Right hindlimb (tissue), 1 donor: Measurements from ENCODE around the gene HDAC1.
"Not testable (repeated sequence)": the region's sequence is repeated elsewhere in the genome, so short reads cannot be mapped to it uniquely, and the experiment has no call there.

ENCODE experiments used
- DNase-seq: peaks from one replicate; pipeline ENCODE4 v3.0.0-alpha.2; 2018

Gene HDAC1

GRCh38 chr1:32351399-32352238, 59.7 kb downstream of the HDAC1 start:
- DNase-seq, result peak; percentile 97

GRCh38 chr1:32352239-32352745, 60.4 kb downstream of the HDAC1 start:
- DNase-seq, result no peak

- DNase-seq, result no peak
These were observed 61.0 kb downstream of the HDAC1 start for GRCh38 chr1:32352831-32353383.

- DNase-seq, result no peak
These were observed 61.5 kb downstream of the HDAC1 start for GRCh38 chr1:32353431-32353830.

GRCh38 chr1:32353886-32354570, 62.1 kb downstream of the HDAC1 start:
- peak; percentile 43 for DNase-seq

- not testable (repeated sequence) for DNase-seq
These were observed 63.9 kb downstream of the HDAC1 start for GRCh38 chr1:32355778-32356177.

GRCh38 chr1:32356478-32356877, 64.6 kb downstream of the HDAC1 start:
- DNase-seq, result no peak

- DNase-seq, result no peak
These were observed 65.7 kb downstream of the HDAC1 start for GRCh38 chr1:32357614-32358013.

GRCh38 chr1:32358435-32358834, 66.6 kb downstream of the HDAC1 start:
- no peak for DNase-seq

GRCh38 chr1:32361308-32361673, 69.4 kb downstream of the HDAC1 start:
- DNase-seq, result no peak

- peak; percentile 71 for DNase-seq
These were observed 70.0 kb downstream of the HDAC1 start for GRCh38 chr1:32361674-32362473.

- DNase-seq, result no peak
These were observed 70.8 kb downstream of the HDAC1 start, which contains the start of the genes FAM229A and TSSK3 for GRCh38 chr1:32362474-32363313. FAM229A (minus strand) TSS chr1:32362485; CDS start chr1:32362091, 394 bp downstream. TSSK3 (plus strand) TSS chr1:32362539; CDS start chr1:32362702, 163 bp downstream.

GRCh38 chr1:32363713-32364112, 71.8 kb downstream of the HDAC1 start:
- no peak for DNase-seq

- DNase-seq, result no peak
These were observed 73.0 kb downstream of the HDAC1 start for GRCh38 chr1:32364836-32365235.

GRCh38 chr1:32365445-32365844, 73.6 kb downstream of the HDAC1 start:
- DNase-seq, result no peak

- DNase-seq, result no peak
These were observed 76.2 kb downstream of the HDAC1 start for GRCh38 chr1:32367912-32368635.

GRCh38 chr1:32372149-32372756, 80.4 kb downstream of the HDAC1 start:
- no peak for DNase-seq

GRCh38 chr1:32373996-32374592, 82.2 kb downstream of the HDAC1 start:
- no peak for DNase-seq

GRCh38 chr1:32376199-32376598, 84.3 kb downstream of the HDAC1 start:
- no peak for DNase-seq
